GM12891 (cell line): Measurements from ENCODE around the gene WASHC4.

Experiments used
- DNase-seq: peaks from one replicate; pipeline ENCODE4 v3.0.0; 2011; ENCODE audit warnings: low spot score; ENCODE audit not compliant: insufficient read length
- FAIRE-seq: peaks from 2 replicates; lab custom pipeline; 2011; peaks lifted over from hg19 to GRCh38; lab: Jason Lieb, UNC
- PAX5 ChIP-seq: IDR thresholded peaks from 2 replicates; pipeline ENCODE4 v1.6.1; 2011; ENCODE audit warnings: low read length, moderate library complexity, mild to moderate bottlenecking; ENCODE audit not compliant: insufficient read depth, severe bottlenecking
- POLR2A ChIP-seq: IDR thresholded peaks from 2 replicates; pipeline ENCODE4 v1.6.1; 2011; ENCODE audit warnings: low read depth, low read length, control low read depth
- POLR2AphosphoS5 ChIP-seq: IDR thresholded peaks from 2 replicates; pipeline ENCODE4 v1.6.1; 2011; ENCODE audit warnings: low read depth, low read length, control low read depth
- POU2F2 ChIP-seq: IDR thresholded peaks from 2 replicates; pipeline ENCODE4 v1.6.1; 2011; ENCODE audit warnings: low read depth, mild to moderate bottlenecking, control low read depth, low read length, moderate library complexity
- SPI1 ChIP-seq: IDR thresholded peaks from 2 replicates; pipeline ENCODE4 v1.6.1; 2011; ENCODE audit warnings: low read depth, low read length, control low read depth
- TAF1 ChIP-seq: IDR thresholded peaks from 2 replicates; pipeline ENCODE4 v1.6.1; 2011; ENCODE audit warnings: low read depth, low read length, control low read depth

The WASHC4 gene

DNA sequence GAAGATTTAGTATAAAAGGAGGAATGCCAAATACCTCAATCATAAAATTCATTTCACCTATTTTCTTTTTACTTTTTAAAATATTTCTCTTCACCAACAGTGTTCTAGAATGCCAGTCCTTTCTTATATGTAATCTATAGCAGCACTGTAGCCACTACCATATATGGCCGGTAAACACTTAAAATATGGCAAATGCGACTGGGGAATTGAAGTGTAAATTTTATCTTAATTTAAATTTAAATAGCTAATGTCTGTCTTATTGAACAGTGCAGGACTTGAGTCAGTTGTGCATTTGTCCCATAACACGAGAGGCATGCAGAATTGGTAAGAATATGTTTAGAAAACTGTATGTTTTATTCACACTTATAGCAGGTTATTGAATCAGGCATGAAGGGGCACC is 50.1 kb downstream of the WASHC4 start:
- FAIRE-seq (no peak), DNase-seq (no peak)
- TF ChIP-seq PAX5 (no peak), POLR2A (no peak), POLR2AphosphoS5 (no peak), SPI1 (no peak), POU2F2 (no peak), TAF1 (no peak)

DNA sequence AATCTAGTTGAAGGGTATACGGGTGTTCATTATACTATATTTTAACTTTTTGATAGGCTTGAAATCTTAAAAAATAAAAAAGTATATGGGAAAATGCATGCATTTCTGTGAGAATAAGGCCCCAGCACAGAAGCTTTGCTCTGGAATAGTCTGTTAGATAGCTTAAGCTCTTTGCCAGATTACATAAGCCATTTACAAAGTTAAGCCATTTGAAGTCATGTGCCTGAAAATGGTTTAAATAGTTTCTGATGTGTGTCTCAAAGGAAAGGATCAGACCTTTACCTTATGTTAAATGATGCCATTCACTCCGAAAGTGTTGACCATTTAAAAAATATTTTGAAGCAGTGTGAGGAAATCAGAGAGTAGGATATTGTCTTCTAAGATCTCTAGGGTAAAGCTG is 51.3 kb downstream of the WASHC4 start:
- no peak for TF ChIP-seq TAF1
- no peak for TF ChIP-seq PAX5
- no peak for TF ChIP-seq POLR2A
- TF ChIP-seq SPI1 = no peak
- TF ChIP-seq POLR2AphosphoS5 = no peak
- TF ChIP-seq POU2F2 = no peak
- FAIRE-seq (no peak), DNase-seq (no peak)

GRCh38 chr12:105162174-105162573 is 54.6 kb downstream of the WASHC4 start:
- no peak for TF ChIP-seq POLR2A
- no peak for TF ChIP-seq TAF1
- no peak for TF ChIP-seq SPI1
- TF ChIP-seq PAX5 = no peak
- no peak for TF ChIP-seq POU2F2
- no peak for TF ChIP-seq POLR2AphosphoS5
- no peak for FAIRE-seq
- DNase-seq = no peak

- no peak for DNase-seq
- no peak for FAIRE-seq
- no peak for TF ChIP-seq SPI1
- TF ChIP-seq PAX5 = no peak
- TF ChIP-seq POLR2A = no peak
- no peak for TF ChIP-seq TAF1
- no peak for TF ChIP-seq POLR2AphosphoS5
- no peak for TF ChIP-seq POU2F2
These were observed 56.5 kb downstream of the WASHC4 start for GRCh38 chr12:105164068-105164467.

GRCh38 chr12:105166736-105167135 is 59.2 kb downstream of the WASHC4 start:
- FAIRE-seq = no peak
- TF ChIP-seq TAF1 (no peak), POLR2AphosphoS5 (no peak), POU2F2 (no peak), SPI1 (no peak), PAX5 (no peak), POLR2A (no peak)
- no peak for DNase-seq

- no peak for DNase-seq
- TF ChIP-seq POU2F2 (no peak), TAF1 (no peak), POLR2AphosphoS5 (no peak), SPI1 (no peak), POLR2A (no peak), PAX5 (no peak)
- FAIRE-seq = no peak
These were observed 59.8 kb downstream of the WASHC4 start for GRCh38 chr12:105167346-105167745.

DNA sequence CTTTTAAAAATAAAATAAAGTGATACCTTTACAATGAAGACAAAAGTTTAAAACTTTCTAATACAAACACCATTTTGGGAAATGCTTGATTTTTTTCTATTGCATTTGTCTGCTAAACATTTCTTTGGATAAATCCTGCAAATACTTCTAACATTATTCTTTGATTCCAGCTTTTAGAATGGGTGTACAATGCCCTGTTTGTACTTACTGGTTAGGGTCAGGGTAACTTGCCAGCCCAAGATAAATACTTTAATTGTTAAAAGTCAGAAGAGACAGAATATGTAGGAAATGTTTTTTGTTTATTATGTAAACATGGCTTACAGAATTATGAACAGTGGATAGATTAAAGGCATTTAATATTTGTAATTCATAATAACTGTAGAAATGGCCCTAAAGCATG is 60.5 kb downstream of the WASHC4 start:
- no peak for FAIRE-seq
- TF ChIP-seq POU2F2 = no peak
- no peak for TF ChIP-seq SPI1
- TF ChIP-seq PAX5 = no peak

DNA sequence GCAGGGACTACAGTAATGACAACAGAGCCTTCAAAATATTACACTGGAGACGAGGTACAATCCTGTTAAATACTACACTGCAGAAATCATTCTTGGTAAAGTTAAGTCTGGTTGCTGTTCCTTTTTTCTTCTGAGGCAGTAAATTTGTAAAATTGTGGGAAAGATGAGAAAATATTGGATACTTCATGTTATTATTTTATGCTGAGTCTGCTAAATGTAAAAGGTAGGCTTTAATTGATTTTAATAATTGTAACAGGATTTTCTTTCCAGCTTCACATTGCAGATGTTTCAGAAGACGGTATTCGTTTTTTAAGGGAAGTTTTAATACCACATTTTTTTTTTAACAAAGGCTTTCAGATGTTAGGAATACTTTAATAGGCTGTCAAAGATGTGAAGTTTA is 62.6 kb downstream of the WASHC4 start:
- no peak for FAIRE-seq
- DNase-seq = no peak
- TF ChIP-seq POLR2A = no peak
- TF ChIP-seq TAF1 = no peak
- no peak for TF ChIP-seq POU2F2
- TF ChIP-seq PAX5 = no peak
- no peak for TF ChIP-seq SPI1
- no peak for TF ChIP-seq POLR2AphosphoS5

More for the DNA sequence above, 60.5 kb downstream of the WASHC4 start:
- DNase-seq = no peak

GRCh38 chr12:105171691-105172436 is 64.3 kb downstream of the WASHC4 start:
- no peak for FAIRE-seq
- TF ChIP-seq TAF1 (no peak), POLR2AphosphoS5 (no peak), POLR2A (no peak), POU2F2 (no peak), PAX5 (no peak), SPI1 (no peak)

DNA sequence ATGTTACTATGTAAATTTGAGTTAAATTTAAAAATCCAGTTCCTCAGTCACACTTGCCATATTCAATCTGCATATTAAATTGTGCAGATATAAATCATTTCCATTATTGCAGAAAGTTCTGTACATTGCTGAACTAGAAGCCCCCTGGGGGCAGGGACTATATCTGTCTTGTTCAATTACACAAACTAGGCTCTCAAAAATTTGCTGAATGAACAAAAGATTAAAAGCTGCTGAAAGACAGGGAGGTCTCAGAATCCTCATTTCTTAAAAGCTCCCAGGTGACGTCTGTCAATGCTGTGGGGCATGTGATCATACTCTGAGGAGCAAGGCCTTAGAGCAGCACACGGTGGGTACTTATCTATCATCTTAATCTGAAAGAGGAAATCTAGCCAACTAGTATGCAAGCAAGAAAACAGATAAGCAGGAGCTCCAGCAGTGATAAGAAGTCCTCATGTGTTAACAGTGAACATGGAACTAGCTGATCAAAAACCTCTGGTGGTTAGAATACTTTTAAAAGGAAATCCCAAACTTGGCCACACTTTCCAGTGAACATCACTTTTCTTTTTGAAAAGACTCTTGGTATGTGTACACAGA is 68.0 kb downstream of the WASHC4 start:
- no peak for FAIRE-seq
- TF ChIP-seq POLR2A (no peak), TAF1 (no peak), PAX5 (no peak), SPI1 (no peak), POLR2AphosphoS5 (no peak), POU2F2 (no peak)
- no peak for DNase-seq

More at GRCh38 chr12:105171691-105172436, 64.3 kb downstream of the WASHC4 start:
- DNase-seq = no peak
